ENCODE results near the gene EIF4H. TPM values are rescaled to one million over a fixed set of nuclear protein-coding genes. Genes with fewer than 3 reads are reported as not detected.
"Not testable (repeated sequence)": the region's sequence is repeated elsewhere in the genome, so short reads cannot be mapped to it uniquely, and the experiment has no call there.

Gene EIF4H
- total RNA-seq, 1 donor from 2014 or later = 236 TPM

DNA sequence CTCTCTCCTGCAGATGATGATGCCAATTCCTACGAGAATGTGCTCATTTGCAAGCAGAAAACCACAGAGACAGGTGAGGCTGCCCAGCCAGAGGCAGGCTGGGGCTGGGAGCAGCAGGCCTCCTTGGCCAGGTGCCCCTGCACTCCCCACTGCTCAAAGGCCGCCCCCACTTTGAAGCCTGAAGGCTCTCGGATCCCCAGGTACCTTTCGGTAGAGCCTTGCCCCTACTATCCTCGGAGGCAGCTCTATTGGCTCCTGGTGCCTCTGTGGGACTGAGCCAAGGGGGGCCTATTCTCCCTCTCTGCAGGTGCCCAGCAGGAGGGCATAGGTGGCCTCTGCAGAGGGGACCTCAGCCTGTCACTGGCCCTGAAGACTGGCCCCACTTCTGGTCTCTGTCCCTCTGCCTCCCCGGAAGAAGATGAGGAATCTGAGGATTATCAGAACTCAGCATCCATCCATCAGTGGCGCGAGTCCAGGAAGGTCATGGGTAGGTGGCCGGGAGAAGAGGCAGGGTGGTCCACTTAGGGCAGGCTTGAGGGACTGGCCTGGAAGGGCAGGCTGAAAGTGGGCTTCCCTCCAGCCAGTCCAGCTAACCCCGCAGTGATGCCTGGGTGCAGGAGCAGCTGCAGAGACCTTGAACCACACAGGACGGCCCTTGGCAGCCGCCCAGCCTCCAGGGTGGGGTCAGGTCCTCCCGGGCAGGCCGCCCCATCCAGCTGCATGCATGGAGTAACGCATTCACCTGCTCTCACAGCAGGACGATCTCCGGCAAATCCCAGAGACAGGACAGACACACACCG, 49.8 kb downstream of the EIF4H start:
- DNase-seq (ENCODE audit: low spot score) = no peak

DNA sequence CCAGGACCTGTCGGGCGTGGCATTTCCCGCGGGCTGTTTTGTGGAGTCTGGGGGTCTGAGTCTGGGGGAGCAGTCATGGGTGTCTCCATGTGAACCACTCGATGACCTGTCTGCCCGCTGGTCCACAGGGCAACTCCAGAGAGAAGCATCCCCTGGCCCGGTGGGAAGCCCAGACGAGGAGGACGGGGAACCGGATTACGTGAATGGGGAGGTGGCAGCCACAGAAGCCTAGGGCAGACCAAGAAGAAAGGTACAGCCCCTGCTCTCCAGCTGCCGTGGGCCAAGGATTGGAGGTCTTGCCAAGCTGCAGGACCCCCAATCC, 50.3 kb downstream of the EIF4H start:
- DNase-seq (ENCODE audit: low spot score) = no peak

DNA sequence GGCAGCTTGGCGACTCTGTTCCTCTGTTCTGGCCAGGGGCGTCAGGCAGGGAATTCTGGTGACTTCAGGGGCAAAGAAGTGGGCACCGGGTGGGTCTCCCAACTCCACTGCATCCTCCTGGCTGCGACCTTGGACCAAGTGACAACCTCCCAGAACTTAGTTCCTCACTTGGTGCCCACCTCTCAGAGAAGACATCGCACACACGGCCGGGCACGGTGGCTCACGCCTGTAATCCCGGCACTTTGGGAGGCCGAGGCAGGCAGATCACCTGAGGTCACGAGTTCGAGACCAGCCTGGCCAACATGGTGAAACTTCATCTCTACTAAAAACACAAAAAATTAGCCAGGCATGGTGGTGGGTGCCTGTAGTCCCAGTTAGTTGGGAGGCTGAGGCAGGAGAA, 50.8 kb downstream of the EIF4H start:
- DNase-seq (ENCODE audit: low spot score) = not testable (repeated sequence)

DNA sequence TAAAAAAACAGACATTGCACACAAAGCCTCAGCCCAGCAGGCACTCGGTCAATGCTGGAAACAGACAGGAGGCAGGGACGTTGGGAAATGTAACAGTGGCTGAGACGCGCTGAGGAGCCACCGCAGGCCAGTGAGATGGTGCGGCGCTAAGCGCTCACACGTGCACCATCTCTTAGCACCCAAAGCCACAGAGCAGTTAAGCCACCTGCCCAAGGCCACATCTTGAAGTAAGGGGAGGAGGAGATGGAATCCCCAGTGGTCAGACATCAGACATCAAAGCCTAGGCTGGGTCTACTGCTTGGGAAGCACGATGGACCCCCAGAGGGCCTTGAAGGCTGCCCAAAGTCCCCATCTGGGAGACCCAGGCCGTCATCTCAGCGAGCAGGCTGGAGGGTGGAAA, 51.2 kb downstream of the EIF4H start:
- no peak for DNase-seq (ENCODE audit: low spot score)

DNA sequence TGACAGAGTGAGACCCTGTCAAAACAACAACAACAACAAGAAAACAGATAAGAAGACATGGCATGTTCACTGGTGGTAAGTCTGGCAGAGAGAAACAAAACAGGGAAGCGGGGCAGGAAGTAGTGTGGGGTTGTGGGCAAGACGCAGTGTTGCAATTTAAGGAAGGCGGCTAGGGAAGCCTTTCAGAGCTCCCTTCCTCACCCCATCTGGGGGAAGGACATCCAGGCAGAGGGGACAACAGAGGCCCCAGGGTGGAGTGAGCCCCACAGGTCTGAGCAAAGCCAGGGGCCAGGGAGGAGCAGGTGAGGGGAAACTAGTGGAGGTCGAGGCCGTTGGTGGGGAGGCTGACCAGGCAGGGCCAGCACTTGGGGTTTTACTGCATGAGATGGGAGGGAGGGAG, 52.5 kb downstream of the EIF4H start:
- no peak for DNase-seq (ENCODE audit: low spot score)

DNA sequence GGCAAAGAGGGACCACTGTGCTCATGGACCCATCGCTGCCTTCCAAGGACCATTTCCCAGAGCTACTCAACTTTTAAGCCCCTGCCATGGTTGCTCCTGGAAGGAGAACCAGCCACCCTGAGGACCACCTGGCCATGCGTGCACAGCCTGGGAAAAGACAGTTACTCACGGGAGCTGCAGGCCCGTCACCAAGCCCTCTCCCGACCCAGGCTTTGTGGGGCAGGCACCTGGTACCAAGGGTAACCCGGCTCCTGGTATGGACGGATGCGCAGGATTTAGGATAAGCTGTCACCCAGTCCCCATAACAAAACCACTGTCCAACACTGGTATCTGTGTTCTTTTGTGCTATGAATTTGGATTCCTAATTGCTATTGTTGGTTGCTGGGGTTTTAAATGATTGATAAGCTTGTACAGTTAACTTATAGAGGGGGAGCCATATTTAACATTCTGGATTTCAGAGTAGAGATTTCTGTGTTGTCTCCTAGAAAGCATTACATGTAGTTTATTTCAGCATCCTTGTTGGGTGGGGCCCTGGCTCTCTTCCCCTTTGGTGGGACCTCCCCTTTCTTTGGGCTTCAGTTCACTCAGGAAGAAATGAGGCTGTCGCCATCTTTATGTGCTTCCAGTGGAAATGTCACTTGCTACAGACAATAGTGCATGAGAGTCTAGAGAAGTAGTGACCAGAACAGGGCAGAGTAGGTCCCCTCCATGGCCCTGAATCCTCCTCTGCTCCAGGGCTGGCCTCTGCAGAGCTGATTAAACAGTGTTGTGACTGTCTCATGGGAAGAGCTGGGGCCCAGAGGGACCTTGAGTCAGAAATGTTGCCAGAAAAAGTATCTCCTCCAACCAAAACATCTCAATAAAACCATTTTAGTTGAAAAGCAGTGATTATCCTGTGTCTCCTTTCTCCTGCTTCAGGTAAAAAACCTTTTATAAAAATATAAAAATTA, 55.1 kb downstream of the EIF4H start:
- no peak for DNase-seq (ENCODE audit: low spot score)

DNA sequence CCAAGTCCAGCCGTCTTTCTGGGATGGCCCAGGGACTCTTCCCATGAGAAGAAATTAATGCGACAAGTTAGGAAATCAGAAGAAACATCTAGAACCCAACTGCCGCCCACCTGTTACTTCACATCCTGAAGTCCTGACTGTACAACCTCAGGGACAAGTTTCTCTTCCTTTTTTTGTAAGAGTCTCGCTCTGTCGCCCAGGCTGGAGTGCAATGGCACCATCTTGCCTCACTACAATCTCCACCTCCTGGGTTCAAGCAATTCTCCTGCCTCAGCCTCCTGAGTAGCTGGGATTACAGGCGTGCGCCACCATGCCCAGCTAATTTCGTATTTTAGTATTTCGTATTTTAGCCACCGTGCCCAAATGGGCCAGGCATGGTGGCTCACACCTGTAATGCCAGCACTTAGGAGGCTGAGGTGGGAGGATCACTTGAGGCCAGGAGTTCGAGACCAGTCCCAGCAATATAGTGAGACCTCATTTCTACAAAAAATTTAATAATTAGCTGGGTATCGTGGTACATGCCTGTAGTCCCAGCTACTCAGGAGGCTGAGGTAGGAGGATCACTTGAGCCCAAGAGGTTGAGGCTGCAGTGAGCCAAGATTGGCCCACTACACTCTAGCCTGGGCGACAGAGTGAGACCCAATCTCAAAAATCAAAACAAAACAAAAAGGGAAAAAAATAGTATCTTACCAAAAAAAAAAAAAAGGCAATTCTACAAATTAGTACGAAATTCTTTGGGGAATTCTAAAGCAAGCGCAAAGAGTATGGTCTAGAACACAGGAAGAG, 56.5 kb downstream of the EIF4H start:
- DNase-seq (ENCODE audit: low spot score) = no peak

DNA sequence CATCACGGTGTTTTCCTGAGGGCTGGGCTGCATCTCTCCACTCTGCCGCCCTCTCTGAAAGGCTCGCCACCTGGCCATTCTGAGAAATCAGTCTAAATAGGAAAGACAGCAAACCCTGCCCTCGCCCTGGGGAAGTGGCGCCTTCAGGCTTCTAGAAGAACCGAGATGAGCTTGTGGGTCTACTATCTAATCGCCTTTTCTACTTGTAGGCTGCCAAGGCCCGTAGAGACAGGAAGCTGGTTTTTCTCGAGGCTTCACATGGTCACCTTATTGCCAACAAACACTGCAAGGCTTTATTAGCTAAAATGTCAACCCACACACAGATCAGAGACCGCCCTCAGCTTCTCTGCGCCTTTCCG, 57.1 kb downstream of the EIF4H start:
- DNase-seq (ENCODE audit: low spot score) = no peak

DNA sequence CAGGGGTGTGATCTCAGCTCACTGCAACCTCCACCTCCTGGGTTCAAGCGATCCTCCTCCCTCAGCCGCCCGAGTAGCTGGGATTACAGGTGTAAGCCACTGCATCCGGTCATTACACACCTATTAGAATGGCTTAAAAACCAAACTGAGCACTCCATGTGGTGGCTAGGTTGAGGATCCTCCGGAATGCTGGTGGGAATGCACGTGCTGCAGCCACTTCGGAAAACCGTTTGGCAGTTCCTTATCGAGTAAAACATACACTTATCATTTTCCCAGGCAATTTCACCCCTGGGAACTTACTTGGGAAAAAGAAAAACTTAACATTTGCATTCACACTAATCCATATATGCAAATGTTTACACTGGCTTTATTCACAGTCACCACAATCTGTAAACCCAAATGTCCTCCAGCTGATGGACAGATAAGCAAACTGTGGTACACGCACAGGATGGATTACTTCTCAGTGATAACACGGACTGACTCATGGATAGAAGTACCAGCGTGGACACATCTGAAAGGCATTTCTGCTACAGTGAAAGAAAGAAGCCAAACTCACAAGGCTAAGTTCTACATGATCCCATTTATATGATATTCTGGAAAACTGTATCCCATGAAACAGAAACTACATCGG, 59.6 kb downstream of the EIF4H start:
- DNase-seq (ENCODE audit: low spot score) = no peak

DNA sequence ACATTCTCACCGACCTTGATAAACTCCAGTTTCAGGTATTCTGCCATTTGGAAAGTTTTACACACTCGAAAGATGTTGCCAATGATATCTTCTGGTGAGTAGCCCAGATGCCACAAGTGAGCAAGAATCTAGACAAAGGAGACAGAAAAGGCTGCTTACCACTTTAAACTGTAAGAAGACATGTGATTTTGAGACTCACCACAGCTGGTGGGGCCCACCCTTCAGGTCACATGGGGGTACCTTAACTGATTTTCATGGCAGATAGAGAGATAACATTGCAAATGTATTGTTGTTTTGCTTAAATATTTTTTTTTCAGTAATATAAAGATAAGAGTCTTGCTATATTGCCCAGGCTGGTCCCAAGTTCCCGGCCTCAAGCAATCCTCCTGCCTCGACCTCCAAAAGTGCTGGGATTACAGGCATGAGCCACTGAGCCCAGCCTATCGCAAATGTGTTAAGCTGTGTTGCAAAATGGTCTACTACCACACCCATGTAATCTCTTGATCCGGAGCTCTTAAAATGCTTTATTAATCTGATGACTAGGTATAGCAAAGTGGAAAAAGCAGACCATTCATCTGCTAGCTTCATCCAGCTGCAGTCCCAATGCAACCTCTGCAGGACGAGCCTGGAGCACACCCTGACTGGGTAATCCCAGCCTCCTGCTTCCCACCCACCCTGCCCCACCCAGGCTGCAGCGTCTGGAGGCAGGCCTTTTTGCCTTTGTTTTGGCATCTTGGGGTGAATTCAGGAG, 61.5 kb downstream of the EIF4H start:
- no peak for DNase-seq (ENCODE audit: low spot score)

DNA sequence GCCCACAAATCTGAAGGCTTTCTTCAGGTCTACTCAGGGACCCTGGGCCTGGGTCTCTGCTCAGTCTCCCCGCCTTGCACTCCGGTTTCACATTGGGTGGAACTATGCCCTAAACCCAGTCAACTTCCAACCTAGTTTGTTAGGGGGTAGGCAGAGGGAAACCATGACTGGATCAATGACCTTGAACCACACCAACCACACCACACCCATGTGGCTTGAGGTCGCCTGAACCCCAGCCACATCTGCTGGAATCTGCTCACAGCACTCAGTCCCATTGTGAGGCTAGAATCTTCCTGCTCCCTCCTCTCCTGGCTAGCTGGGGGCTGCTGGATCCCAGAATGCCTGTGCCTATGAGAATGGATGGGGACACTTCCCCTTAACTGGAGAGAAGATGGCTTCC, 62.1 kb downstream of the EIF4H start:
- no peak for DNase-seq (ENCODE audit: low spot score)

DNA sequence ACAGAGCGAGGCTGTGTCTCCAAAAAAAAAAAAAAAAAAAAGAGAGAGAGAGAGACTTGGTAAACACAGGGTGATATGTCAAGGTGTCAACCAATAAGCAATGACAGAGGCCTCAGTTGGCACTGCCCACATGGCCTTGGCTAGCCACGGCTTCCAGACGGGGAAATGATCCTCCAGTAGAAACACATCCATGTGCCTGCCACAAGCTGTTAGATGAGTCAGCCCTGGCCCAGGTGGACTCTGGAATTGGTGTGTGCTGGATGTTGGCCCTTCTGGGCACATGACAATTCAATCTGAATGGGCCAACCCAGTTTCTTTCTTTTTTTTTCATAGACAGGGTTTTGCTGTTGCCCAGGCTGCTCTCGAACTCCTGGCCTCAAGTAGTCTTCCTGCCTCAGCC, 66.3 kb downstream of the EIF4H start:
- no peak for DNase-seq (ENCODE audit: low spot score)

DNA sequence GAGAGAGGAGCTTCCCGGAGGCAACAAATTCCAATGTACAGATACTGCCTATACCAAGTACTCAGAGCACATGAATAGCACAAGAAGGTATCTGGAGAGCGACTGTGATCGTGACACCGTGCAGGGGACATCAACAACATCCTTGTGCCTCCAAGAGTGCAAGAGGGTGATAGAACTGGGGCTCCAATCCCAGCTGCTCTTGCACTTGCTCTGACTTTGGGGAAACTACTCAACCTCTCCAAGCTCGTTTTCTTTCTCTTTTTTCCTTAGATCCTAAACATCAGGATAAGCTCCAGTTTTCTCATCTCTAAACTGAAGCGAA, 67.9 kb downstream of the EIF4H start:
- no peak for DNase-seq (ENCODE audit: low spot score)

DNA sequence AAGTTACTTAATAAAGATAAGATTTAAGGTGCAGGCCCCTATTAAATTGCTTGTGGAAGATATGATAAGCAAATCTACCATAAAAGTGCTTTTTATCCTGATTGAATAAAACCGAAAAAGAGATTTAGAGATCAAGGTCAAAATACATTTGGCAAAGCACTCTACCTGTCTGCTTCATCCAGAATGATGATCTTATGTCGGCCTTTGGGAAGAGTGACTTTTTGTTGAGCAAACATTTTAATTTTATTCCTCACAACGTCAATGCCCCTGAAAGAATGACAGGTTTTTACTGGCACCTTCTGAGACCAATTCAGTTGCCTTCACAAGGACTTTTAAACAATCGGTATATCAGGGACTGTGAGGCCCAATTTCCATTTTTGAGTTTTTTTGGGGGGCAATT, 72.3 kb downstream of the EIF4H start:
- no peak for DNase-seq (ENCODE audit: low spot score)

Small RNA genes lying within 50 kb of the gene (microRNA-seq; reads per million reads assigned to microRNA genes)
- 229 reads per million, percentile 60 among the genes with 10 or more reads in this experiment for gene MIR590 (ENCODE audit: borderline number of aligned reads)

Other genes with a start within 250 kb of the EIF4H start
- gene ELN, start 146.2 kb upstream of the EIF4H start, total RNA-seq = 95.5 TPM
- 23.1 TPM for gene LIMK1, start 90.6 kb upstream of the EIF4H start, total RNA-seq
- gene LAT2, start 35.6 kb downstream of the EIF4H start, total RNA-seq = 15.7 TPM
- gene RFC2, start 80.0 kb downstream of the EIF4H start, total RNA-seq = 16.9 TPM
- 12.5 TPM for gene CLIP2, start 115.1 kb downstream of the EIF4H start, total RNA-seq

Measured in mesenteric fat pad (tissue), 1 donor.